H1 (cell line): Measurements from ENCODE around the gene SLC35B2. TPM values are rescaled to one million over a fixed set of nuclear protein-coding genes. Genes with fewer than 3 reads are reported as not detected.

Source experiments
- CTCF ChIA-PET: fragments of 300-600 bp; sonication (Branson Sonifier 250); formaldehyde crosslinking; loops from one replicate; lab custom pipeline; 2021; ENCODE audit not compliant: partially characterized antibody; lab: Charles Lee
- POLR2A ChIA-PET: fragments of 300-600 bp; sonication (Branson Sonifier 250); formaldehyde crosslinking; loops from one replicate; lab custom pipeline; 2021; ENCODE audit warnings: inconsistent platforms; ENCODE audit not compliant: partially characterized antibody; lab: Charles Lee
- DNase-seq, 2 experiments: peaks; one replicate each; pipeline versions ENCODE4 v3.0.0 to v3.0.0-alpha.2; 2010 to 2022; ENCODE audit warnings: low spot score in 2 of 2, low read depth in 1 of 2, mixed read lengths in 1 of 2
- FAIRE-seq: peaks from 2 replicates; lab custom pipeline; 2011; peaks lifted over from hg19 to GRCh38; lab: Jason Lieb, UNC
- H2AFZ ChIP-seq: 2 replicates; pipeline ENCODE4 v1.8.1; 2012; ENCODE audit warnings: low read length, inconsistent platforms
- H2AK5ac ChIP-seq: 2 replicates; pipeline ENCODE4 v1.6.1; 2013; ENCODE audit warnings: low read depth, low read length
- H2BK120ac ChIP-seq: replicated peaks from 2 replicates; pipeline ENCODE3; 2013; ENCODE audit warnings: low read depth, low read length, inconsistent platforms
- H2BK12ac ChIP-seq: 2 replicates; pipeline ENCODE4 v1.6.1; 2013; ENCODE audit warnings: low read depth, low read length
- H2BK15ac ChIP-seq: 2 replicates; pipeline ENCODE4 v1.6.1; 2013; ENCODE audit warnings: low read length
- H2BK20ac ChIP-seq: 2 replicates; pipeline ENCODE4 v1.6.1; 2013; ENCODE audit warnings: low read length
- H2BK5ac ChIP-seq: 2 replicates; pipeline ENCODE4 v1.6.1; 2013; ENCODE audit warnings: low read depth, low read length
- H3K14ac ChIP-seq: 2 replicates; pipeline ENCODE4 v1.6.1; 2013; ENCODE audit warnings: inconsistent platforms; ENCODE audit not compliant: insufficient read length
- H3K18ac ChIP-seq: 2 replicates; pipeline ENCODE4 v1.6.1; 2013; ENCODE audit warnings: low read length; ENCODE audit errors: extremely low read depth
- H3K23ac ChIP-seq: 2 replicates; pipeline ENCODE4 v1.6.1; 2013; ENCODE audit warnings: inconsistent platforms; ENCODE audit not compliant: insufficient read length
- H3K23me2 ChIP-seq: 2 replicates; pipeline ENCODE4 v1.6.1; 2013; ENCODE audit warnings: low read depth, low read length
- H3K27ac ChIP-seq: 2 replicates; pipeline ENCODE4 v1.6.1; 2011; ENCODE audit warnings: low read depth, low read length, inconsistent platforms
- H3K27me3 ChIP-seq, 4 experiments: replicated peaks in 1 of 4; 1 replicate in 1 of 4; 2 replicates in 3 of 4; pipeline versions ENCODE4 v1.6.1 to v1.8.1; 2011 to 2013; ENCODE audit warnings: low read length in 3 of 4, mild to moderate bottlenecking in 3 of 4, inconsistent platforms in 2 of 4, mixed read lengths in 2 of 4, moderate library complexity in 1 of 4; ENCODE audit not compliant: control insufficient read depth in 3 of 4, insufficient read depth in 3 of 4; ENCODE audit errors: extremely low read depth in 1 of 4
- H3K36me3 ChIP-seq, 4 experiments: 2 replicates each; pipeline versions ENCODE4 v1.6.1 to v1.8.1; 2011 to 2013; ENCODE audit warnings: mild to moderate bottlenecking in 4 of 4, low read length in 3 of 4, moderate library complexity in 2 of 4, control low read depth in 1 of 4, inconsistent platforms in 1 of 4; ENCODE audit not compliant: insufficient read depth in 4 of 4, control insufficient read depth in 2 of 4
- H3K4ac ChIP-seq: replicated peaks from 2 replicates; pipeline ENCODE3; 2013; ENCODE audit warnings: low read length, low read depth, mixed read lengths, inconsistent platforms; ENCODE audit not compliant: insufficient read length
- H3K4me1 ChIP-seq, 4 experiments: replicated peaks in 1 of 4; 1 replicate in 1 of 4; 2 replicates in 3 of 4; pipeline versions ENCODE4 v1.6.1 to v1.8.1; 2011 to 2013; ENCODE audit warnings: low read length in 3 of 4, inconsistent platforms in 2 of 4, mixed read lengths in 1 of 4; ENCODE audit not compliant: insufficient read depth in 4 of 4, control insufficient read depth in 3 of 4
- H3K4me2 ChIP-seq, 2 experiments: 2 replicates each; pipeline versions ENCODE4 v1.6.1 to v1.8.1; 2011 to 2013; ENCODE audit warnings: low read depth in 2 of 2, low read length in 2 of 2, control low read depth in 1 of 2, inconsistent platforms in 1 of 2, mild to moderate bottlenecking in 1 of 2; ENCODE audit not compliant: insufficient read depth in 1 of 2
- H3K4me3 ChIP-seq, 4 experiments: fragments of 200-600, 300-600 bp in 1 of 4; sonication (generic), shearing (Covaris generic), sonication (Bioruptor Twin) in 1 of 4; 2 replicates each; pipeline versions ENCODE4 v1.5.1 to v1.8.1; 2011 to 2016; ENCODE audit warnings: low read length in 4 of 4, low read depth in 3 of 4, control low read depth in 2 of 4, inconsistent platforms in 2 of 4, mild to moderate bottlenecking in 2 of 4, mixed read lengths in 1 of 4, moderate library complexity in 1 of 4; ENCODE audit not compliant: insufficient read depth in 2 of 4; ENCODE audit errors: extremely low read depth in 1 of 4
- H3K56ac ChIP-seq: replicated peaks from 2 replicates; pipeline ENCODE3; 2013; ENCODE audit warnings: low read depth, mild to moderate bottlenecking, mixed read lengths, low read length, inconsistent platforms; ENCODE audit not compliant: insufficient read length
- H3K79me1 ChIP-seq: 2 replicates; pipeline ENCODE4 v1.6.1; 2013; ENCODE audit warnings: low read depth, low read length, control low read depth
- H3K79me2 ChIP-seq, 2 experiments: 2 replicates each; pipeline versions ENCODE4 v1.6.1 to v1.8.1; 2012 to 2013; ENCODE audit warnings: low read length in 2 of 2, mild to moderate bottlenecking in 2 of 2, inconsistent platforms in 1 of 2; ENCODE audit not compliant: insufficient read depth in 2 of 2, control insufficient read depth in 1 of 2
- H3K9ac ChIP-seq, 4 experiments: replicated peaks in 1 of 4; 1 replicate in 1 of 4; 2 replicates in 3 of 4; pipeline versions ENCODE4 v1.6.1 to v1.8.1; 2011 to 2013; ENCODE audit warnings: low read depth in 3 of 4, low read length in 3 of 4, control low read depth in 2 of 4, mild to moderate bottlenecking in 2 of 4, moderate library complexity in 2 of 4, inconsistent platforms in 1 of 4; ENCODE audit errors: extremely low read depth in 1 of 4
- H3K9me3 ChIP-seq, 2 experiments: 2 replicates each; pipeline versions ENCODE4 v1.6.1 to v1.8.1; 2012 to 2013; ENCODE audit warnings: mild to moderate bottlenecking in 2 of 2, moderate library complexity in 2 of 2, control low read depth in 1 of 2, inconsistent platforms in 1 of 2, low read depth in 1 of 2, low read length in 1 of 2, mixed read lengths in 1 of 2; ENCODE audit not compliant: insufficient read depth in 2 of 2
- H4K20me1 ChIP-seq, 2 experiments: replicated peaks in 1 of 2; 2 replicates each; pipeline versions ENCODE3 to v1.8.1; 2011 to 2013; ENCODE audit warnings: inconsistent platforms in 2 of 2, low read length in 2 of 2, mild to moderate bottlenecking in 1 of 2; ENCODE audit not compliant: insufficient read depth in 2 of 2, control insufficient read depth in 1 of 2
- H4K5ac ChIP-seq: 2 replicates; pipeline ENCODE4 v1.6.1; 2013; ENCODE audit warnings: low read length, low read depth, mixed read lengths, inconsistent platforms; ENCODE audit not compliant: insufficient read length
- H4K8ac ChIP-seq: 2 replicates; pipeline ENCODE4 v1.8.0; 2013; ENCODE audit warnings: mild to moderate bottlenecking, moderate library complexity, low read length, inconsistent platforms; ENCODE audit not compliant: insufficient read depth; ENCODE audit errors: extremely low read depth
- H4K91ac ChIP-seq: replicated peaks from 2 replicates; pipeline ENCODE3; 2013; ENCODE audit warnings: low read length, mixed read lengths, inconsistent platforms; ENCODE audit not compliant: insufficient read length
- CHD2 ChIP-seq: IDR thresholded peaks from 2 replicates; pipeline ENCODE4 v1.6.1; 2012; ENCODE audit warnings: low read length, improper control_type of control experiment
- CTCF ChIP-seq, 3 experiments: IDR thresholded peaks; 1 replicate in 2 of 3; 2 replicates in 1 of 3; pipeline versions ENCODE4 v1.5.1 to v1.6.1; 2011; ENCODE audit warnings: low read length in 3 of 3, mild to moderate bottlenecking in 3 of 3, inconsistent platforms in 2 of 3, low read depth in 1 of 3, moderate library complexity in 1 of 3; ENCODE audit not compliant: insufficient read depth in 1 of 3; ENCODE audit errors: control extremely low read depth in 1 of 3
- E2F6 ChIP-seq: IDR thresholded peaks from 2 replicates; pipeline ENCODE4 v1.6.1; 2012; ENCODE audit warnings: inconsistent platforms
- HDAC6 ChIP-seq: IDR thresholded peaks from one replicate; pipeline ENCODE4 v1.7.1; 2012; ENCODE audit warnings: low read depth, mild to moderate bottlenecking, inconsistent platforms, low read length, moderate library complexity
- JUN ChIP-seq: IDR thresholded peaks from 2 replicates; pipeline ENCODE4 v1.6.1; 2011; ENCODE audit warnings: low read depth, mild to moderate bottlenecking, improper control_type of control experiment, low read length
- KDM1A ChIP-seq: fragments of 200-600, 300-600 bp; sonication (generic); IDR thresholded peaks from 2 replicates; pipeline ENCODE4 v1.7.1; 2016; ENCODE audit warnings: mild to moderate bottlenecking, low read length, borderline replicate concordance
- KDM4A ChIP-seq: IDR thresholded peaks from one replicate; pipeline ENCODE4 v1.7.1; 2012; ENCODE audit warnings: low read depth, mild to moderate bottlenecking, moderate library complexity, low read length, inconsistent platforms; ENCODE audit not compliant: severe bottlenecking
- PHF8 ChIP-seq: fragments of 200-600 bp; sonication (generic); conservative IDR thresholded peaks from 2 replicates; pipeline ENCODE4 v1.7.1; 2012; ENCODE audit warnings: low read depth, mild to moderate bottlenecking, inconsistent platforms, low read length, moderate library complexity
- POLR2A ChIP-seq, 2 experiments: IDR thresholded peaks; 1 replicate in 1 of 2; 2 replicates in 1 of 2; pipeline ENCODE4 v1.6.1; 2011; ENCODE audit warnings: low read depth in 2 of 2, low read length in 2 of 2, mild to moderate bottlenecking in 2 of 2; ENCODE audit errors: control extremely low read depth in 1 of 2
- YY1 ChIP-seq: IDR thresholded peaks from 2 replicates; pipeline ENCODE4 v1.6.1; 2011; ENCODE audit warnings: low read depth, mild to moderate bottlenecking, low read length
- WGBS, 2 experiments: shearing (Covaris generic) in 1 of 2; methylation state at CpG; one replicate each; pipeline versions ENCODE4 v1.1.6 to v1.1.7; 2013 to 2015; ENCODE audit warnings: low lambda C conversion rate in 2 of 2, mixed read lengths in 2 of 2, inconsistent platforms in 1 of 2, low coverage in 1 of 2, missing lambda C conversion rate in 1 of 2; ENCODE audit not compliant: insufficient replicate concordance in 2 of 2, insufficient coverage in 1 of 2, insufficient read length in 1 of 2; ENCODE audit errors: extremely low coverage in 1 of 2, missing lambda C conversion rate in 1 of 2; 5-methylcytosine and 5-hydroxymethylcytosine counted together
- polyA plus RNA-seq, 7 experiments: library from polyadenylated mRNA; depleted of rRNA in 3 of 7; stranded (reverse) in 5 of 7; unstranded in 2 of 7; fragments of >200 nt in 5 of 7; fragments of 200-250 nt in 2 of 7; gene quantifications; 1 replicate in 5 of 7; 2 replicates in 1 of 7; 4 replicates in 1 of 7; pipeline versions ENCODE4 v1.2.1 to v1.2.3, GENCODE V29; 2011 to 2013; ENCODE audit warnings: missing spikeins in 2 of 7, mixed read lengths in 2 of 7
- total RNA-seq: library from RNA; stranded (reverse); fragmentation: NEBNext Ultra II Directional; extraction: Animal tissue kit (Norgen Biotek cat#: 25700); gene quantifications from 2 replicates; pipeline ENCODE4 v1.2.1, GENCODE V29; 2021
- TF ChIP-seq, protein P1 (sequence below): IDR thresholded peaks from 2 replicates; pipeline ENCODE4 v1.6.1; 2012; ENCODE audit warnings: inconsistent platforms

Gene SLC35B2
- total and polyA plus RNA-seq, 2 of the 8 experiments (the other 6 are each of a cell fraction or from before 2014, with no cell fraction given) = 29.5 to 65.0 TPM

GRCh38 chr6:44228433-44228832 lies 28.9 kb downstream of the SLC35B2 start:
- Histone ChIP-seq H2BK120ac (no peak overlapping the region), H4K8ac (no peak overlapping the region), H3K79me1 (peaks cover 29% of the 10 kb centered on the region), H3K4ac (no peak overlapping the region), H2BK20ac (no peak overlapping the region), H3K27me3 (no peaks in the 10 kb centered on the region), H2BK12ac (no peak overlapping the region), H3K4me3 (no peak overlapping the region), H2BK15ac (no peak overlapping the region), H3K23me2 (peaks cover 10% of the 10 kb centered on the region), H3K23ac (no peak overlapping the region), H3K4me1 (peaks cover 9 to 26% (median 21%) of the 10 kb centered on the region in 4 experiments), H4K5ac (no peak overlapping the region), H2AFZ (no peak overlapping the region), H2AK5ac (no peak overlapping the region), H4K20me1 (peaks cover 32 to 45% of the 10 kb centered on the region in 2 experiments), H3K4me2 (no peak overlapping the region), H3K79me2 (peaks cover 10 to 48% of the 10 kb centered on the region in 2 experiments; a peak in 3 of 4 replicates), H3K14ac (no peak overlapping the region), H4K91ac (no peak overlapping the region), H3K56ac (no peak overlapping the region), H2BK5ac (no peak overlapping the region), H3K18ac (no peak overlapping the region), H3K9me3 (no peaks in the 10 kb centered on the region), H3K9ac (no peak overlapping the region; a peak in 1 of 7 replicates), H3K27ac (no peak overlapping the region), H3K36me3 (peaks cover 26 to 52% (median 44%) of the 10 kb centered on the region in 4 experiments)
- DNase-seq (no peak), FAIRE-seq (no peak)
- WGBS, 2 experiments = 90% methylated on average over 7 of the region's 7 CpGs; no CpG with 5 or more reads in 1 of the 2 experiments
- ChIA-PET POLR2A (interaction anchor here (0.6 to 21.0 kb wide), 10 partner anchors 7 to 1059 kb away, joined by 3 to 477 read pairs (median 5); partner anchors contain the start of genes HSP90AB1 and SLC35B2), CTCF (interaction anchor here (1.3 to 19.4 kb wide), 9 partner anchors 8 to 132 kb away, joined by 3 to 287 read pairs (median 8); partner anchors contain the start of gene SLC35B2)
- no peak for TF ChIP-seq YY1
- TF ChIP-seq POLR2A (IDR thresholded peaks at IDR 0.05; ENCODE audit: control extremely low read depth in 1 of 2, low read depth in 2 of 2, low read length in 2 of 2) = no peak
- TF ChIP-seq PHF8 = no peak
- no peak for TF ChIP-seq KDM1A
- TF ChIP-seq, protein P1, sequence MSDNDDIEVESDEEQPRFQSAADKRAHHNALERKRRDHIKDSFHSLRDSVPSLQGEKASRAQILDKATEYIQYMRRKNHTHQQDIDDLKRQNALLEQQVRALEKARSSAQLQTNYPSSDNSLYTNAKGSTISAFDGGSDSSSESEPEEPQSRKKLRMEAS = no peak
- TF ChIP-seq CTCF (IDR thresholded peaks at IDR 0.05; ENCODE audit: control extremely low read depth in 1 of 3, insufficient read depth in 1 of 3, low read depth in 1 of 3, low read length in 3 of 3) = no peak
- TF ChIP-seq E2F6 = no peak
- no peak for TF ChIP-seq HDAC6
- no peak for TF ChIP-seq JUN
- TF ChIP-seq KDM4A = no peak
- no peak for TF ChIP-seq CHD2
